Fibroblast of the aortic adventitia (primary cell): ENCODE measurements around the gene SMTNL1. TPM values are rescaled to one million over a fixed set of nuclear protein-coding genes. Genes with fewer than 3 reads are reported as not detected.
A peak's percentile ranks its signal among the peaks of the same experiment; 100 is the strongest.

Experiments used
- DNase-seq: peaks from one replicate; pipeline ENCODE4 v3.0.0-alpha.2; 2010; ENCODE audit warnings: low read depth
- H3K4me3 ChIP-seq: 2 replicates; pipeline ENCODE4 v1.5.1; 2011; ENCODE audit warnings: low read depth, mild to moderate bottlenecking, control low read depth, low read length, moderate library complexity
- CTCF ChIP-seq: IDR thresholded peaks from 2 replicates; pipeline ENCODE4 v1.5.1; 2011; ENCODE audit warnings: mild to moderate bottlenecking, low read length, control low read depth, inconsistent platforms; ENCODE audit not compliant: insufficient read depth
- small RNA-seq: library from RNA; depleted of rRNA; stranded (forward); fragments of <200 nt; gene quantifications from one replicate; pipeline ENCODE3, GENCODE V24; 2012
- total RNA-seq: library from RNA; depleted of rRNA; stranded (reverse); fragments of >200 nt; gene quantifications from 2 replicates; pipeline ENCODE4 v1.2.3, GENCODE V29; 2012; ENCODE audit warnings: low replicate concordance

SMTNL1 gene
- total RNA-seq, 1 donor: not detected

GRCh38 chr11:57598831-57599155 lies 61.4 kb downstream of the SMTNL1 start:
- peak overlapping the region; percentile 66 for H3K4me3 ChIP-seq
- peak; percentile 56 for DNase-seq
- no peak for TF ChIP-seq CTCF

GRCh38 chr11:57599381-57599780 lies 62.0 kb downstream of the SMTNL1 start:
- TF ChIP-seq CTCF: no peak
- peak overlapping the region; percentile 66 for H3K4me3 ChIP-seq

More at GRCh38 chr11:57599381-57599780, 62.0 kb downstream of the SMTNL1 start:
- peak; percentile 3 for DNase-seq

Small RNA genes within 50 kb of the gene (small RNA-seq; reads per million reads assigned to genes)
- gene RN7SL605P: not detected

Other genes starting within 250 kb of the SMTNL1 start
- 70.0 and 108 TPM in 2 replicates for gene TNKS1BP1, start 212.6 kb upstream of the SMTNL1 start, total RNA-seq
- 60.7 and 83.2 TPM in 2 replicates for gene SSRP1, start 201.7 kb upstream of the SMTNL1 start, total RNA-seq
- gene P2RX3, start 199.2 kb upstream of the SMTNL1 start, total RNA-seq: not detected in 2 replicates
- not detected in 2 replicates for gene PRG3, start 156.4 kb upstream of the SMTNL1 start, total RNA-seq
- not detected in 2 replicates for gene PRG2, start 146.9 kb upstream of the SMTNL1 start, total RNA-seq
- 44.3 and 74.3 TPM in 2 replicates for gene SLC43A3, start 110.5 kb upstream of the SMTNL1 start, total RNA-seq
- gene RTN4RL2, start 77.1 kb upstream of the SMTNL1 start, total RNA-seq: 0.09 and 0.90 TPM in 2 replicates
- 11.4 and 15.3 TPM in 2 replicates for gene SLC43A1, start 21.9 kb upstream of the SMTNL1 start, total RNA-seq
- 32.1 and 77.5 TPM in 2 replicates for gene TIMM10, start 6.8 kb upstream of the SMTNL1 start, total RNA-seq
- 30.6 and 41.1 TPM in 2 replicates for gene UBE2L6, start 30.1 kb downstream of the SMTNL1 start, total RNA-seq
- gene SERPING1, start 60.1 kb downstream of the SMTNL1 start, total RNA-seq: 64.9 and 77.0 TPM in 2 replicates
- 1.4 and 1.7 TPM in 2 replicates for gene YPEL4, start 112.3 kb downstream of the SMTNL1 start, total RNA-seq
- gene CLP1, start 120.2 kb downstream of the SMTNL1 start, total RNA-seq: 12.6 and 16.2 TPM in 2 replicates
- gene ZDHHC5, start 130.5 kb downstream of the SMTNL1 start, total RNA-seq: 30.0 and 49.6 TPM in 2 replicates
- gene MED19, start 174.6 kb downstream of the SMTNL1 start, total RNA-seq: 2.6 and 16.9 TPM in 2 replicates
- gene TMX2, start 175.0 kb downstream of the SMTNL1 start, total RNA-seq: 46.9 and 66.6 TPM in 2 replicates
- 63.4 and 139 TPM in 2 replicates for gene SELENOH, start 203.9 kb downstream of the SMTNL1 start, total RNA-seq
- gene BTBD18, start 214.2 kb downstream of the SMTNL1 start, total RNA-seq: 0.09 TPM in 1 of 2 replicates, not detected in the other
- gene CTNND1, start 224.2 kb downstream of the SMTNL1 start, total RNA-seq: 83.1 and 169 TPM in 2 replicates